H7 (cell line): ENCODE measurements around the gene CAVIN2. TPM values are rescaled to one million over a fixed set of nuclear protein-coding genes. Genes with fewer than 3 reads are reported as not detected.
"Not testable (repeated sequence)": the region's sequence is repeated elsewhere in the genome, so short reads cannot be mapped to it uniquely, and the experiment has no call there.

Experiments
- DNase-seq: peaks from one replicate; pipeline ENCODE4 v3.0.0; 2012
- H3K27me3 ChIP-seq: 2 replicates; pipeline ENCODE4 v1.6.0; 2011; ENCODE audit warnings: mild to moderate bottlenecking, low read length; ENCODE audit not compliant: control insufficient read depth, insufficient read depth
- H3K36me3 ChIP-seq: replicated peaks from 2 replicates; pipeline ENCODE4 v1.5.1; 2011; ENCODE audit warnings: low read length; ENCODE audit not compliant: control insufficient read depth, insufficient read depth
- H3K4me3 ChIP-seq: 2 replicates; pipeline ENCODE4 v1.5.1; 2011; ENCODE audit warnings: low read depth, mild to moderate bottlenecking, control low read depth, low read length, moderate library complexity; ENCODE audit not compliant: insufficient read depth
- total RNA-seq: library from RNA; depleted of rRNA; stranded (reverse); fragments of >200 nt; shearing (Covaris generic); gene quantifications from 2 replicates; pipeline ENCODE4 v1.2.3, GENCODE V29; 2014

The CAVIN2 gene
- total RNA-seq, 1 experiment from 2014 or later: 0.03 TPM

DNA sequence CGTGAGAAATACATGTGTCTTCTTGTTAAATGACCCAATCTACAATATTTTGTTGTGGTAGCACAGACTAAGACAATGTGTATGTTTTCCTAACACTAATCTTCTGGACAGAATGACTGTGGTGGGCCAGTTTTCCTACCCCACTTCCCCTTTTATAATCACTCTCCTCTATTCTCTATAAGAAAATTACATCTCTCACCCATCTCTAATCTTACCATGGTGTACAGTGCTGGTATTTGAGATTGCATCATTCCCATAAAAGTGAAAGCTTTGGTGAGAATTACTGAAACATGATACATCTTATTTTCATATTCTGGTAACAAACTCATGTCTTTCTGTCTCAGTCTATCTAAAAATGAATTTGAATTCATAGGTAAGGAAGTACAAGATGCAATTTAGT, 40.5 kb downstream of the CAVIN2 start:
- no peaks in the 10 kb centered on the region for H3K36me3 ChIP-seq
- H3K27me3 ChIP-seq: no peaks in the 10 kb centered on the region
- DNase-seq: no peak
- H3K4me3 ChIP-seq: no peak overlapping the region

DNA sequence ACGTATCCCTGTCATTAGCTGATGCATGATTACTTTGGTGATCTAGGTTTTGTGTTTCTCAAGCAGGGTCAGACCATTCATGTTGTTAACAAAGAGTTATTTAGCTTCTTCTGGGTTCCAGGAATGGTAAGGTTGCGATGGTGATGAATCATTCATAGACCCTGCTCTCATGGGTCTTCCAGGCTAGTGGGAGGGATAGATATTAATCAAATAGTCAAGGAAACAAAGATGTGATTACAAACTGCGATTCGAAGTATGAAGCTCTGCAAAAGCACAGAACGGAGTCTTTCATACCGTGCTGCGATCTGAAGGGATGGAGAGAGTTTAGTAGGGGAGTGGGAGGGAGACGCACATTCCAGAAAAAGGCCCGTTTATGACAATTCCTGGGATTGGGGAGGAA, 42.1 kb downstream of the CAVIN2 start:
- DNase-seq: no peak
- H3K4me3 ChIP-seq: no peak overlapping the region

DNA sequence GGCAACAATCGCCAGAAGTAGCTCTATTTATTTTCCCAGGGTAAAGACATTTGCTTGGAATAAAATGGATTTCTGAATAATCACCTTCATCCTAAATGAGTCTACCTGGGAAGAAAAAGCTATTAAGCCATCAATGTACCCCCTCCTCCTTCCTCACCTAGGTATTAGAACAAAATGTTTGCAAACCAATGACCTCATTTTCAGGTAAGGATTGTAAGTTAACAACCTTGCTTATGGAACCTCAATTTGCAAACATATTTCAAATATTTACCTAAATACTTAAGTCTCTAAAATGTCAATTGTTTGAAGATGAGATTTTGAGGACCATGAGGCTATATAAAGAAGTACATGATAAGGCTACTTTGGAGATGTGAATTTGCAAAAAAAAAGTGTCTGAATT, 43.9 kb downstream of the CAVIN2 start:
- DNase-seq: no peak
- no peaks in the 10 kb centered on the region for H3K36me3 ChIP-seq
- H3K27me3 ChIP-seq: no peaks in the 10 kb centered on the region
- no peak overlapping the region for H3K4me3 ChIP-seq

More for the DNA sequence above, 42.1 kb downstream of the CAVIN2 start:
- no peaks in the 10 kb centered on the region for H3K27me3 ChIP-seq
- H3K36me3 ChIP-seq: no peaks in the 10 kb centered on the region

DNA sequence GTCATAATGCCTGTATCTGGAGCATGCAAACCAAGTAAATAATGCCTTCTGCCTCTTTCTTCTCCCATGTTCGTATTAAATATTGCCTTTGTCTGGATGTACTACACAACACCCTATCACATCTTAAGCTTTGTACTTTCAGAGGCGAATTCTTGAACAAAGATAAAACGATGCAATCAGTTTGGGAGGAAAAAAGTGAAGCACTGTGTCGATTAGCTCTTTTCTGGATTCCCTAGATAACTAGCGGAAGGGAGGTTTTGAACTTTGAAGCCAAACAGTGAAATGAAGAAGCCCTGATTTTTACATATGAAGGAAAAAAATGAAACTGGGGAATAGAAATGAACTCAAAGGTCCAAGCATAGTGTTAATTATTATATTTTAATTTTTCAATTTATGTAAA, 44.7 kb downstream of the CAVIN2 start:
- Histone ChIP-seq H3K4me3 (no peak overlapping the region), H3K27me3 (no peaks in the 10 kb centered on the region), H3K36me3 (no peaks in the 10 kb centered on the region)
- DNase-seq: no peak

DNA sequence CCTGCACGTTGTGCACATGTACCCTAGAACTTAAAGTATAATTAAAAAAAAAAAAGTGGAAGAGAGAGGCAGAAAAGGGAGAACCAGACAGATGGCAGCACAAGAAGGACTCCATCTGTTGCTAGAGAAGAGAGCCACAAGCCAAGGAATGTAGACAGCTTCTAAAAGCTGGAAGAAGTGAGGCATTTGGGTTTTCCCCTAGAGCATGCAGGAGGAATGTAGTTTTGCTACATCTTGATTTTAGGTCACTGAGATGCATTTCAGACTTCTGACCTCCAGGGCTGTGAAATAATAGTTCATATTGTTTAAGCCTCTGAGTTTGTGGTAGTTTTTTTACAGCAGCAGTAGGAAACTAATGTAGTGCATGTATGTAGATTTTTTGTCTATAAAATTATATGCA, 46.0 kb downstream of the CAVIN2 start:
- H3K36me3 ChIP-seq: no peaks in the 10 kb centered on the region
- DNase-seq: no peak
- H3K4me3 ChIP-seq: no peak overlapping the region
- no peaks in the 10 kb centered on the region for H3K27me3 ChIP-seq

DNA sequence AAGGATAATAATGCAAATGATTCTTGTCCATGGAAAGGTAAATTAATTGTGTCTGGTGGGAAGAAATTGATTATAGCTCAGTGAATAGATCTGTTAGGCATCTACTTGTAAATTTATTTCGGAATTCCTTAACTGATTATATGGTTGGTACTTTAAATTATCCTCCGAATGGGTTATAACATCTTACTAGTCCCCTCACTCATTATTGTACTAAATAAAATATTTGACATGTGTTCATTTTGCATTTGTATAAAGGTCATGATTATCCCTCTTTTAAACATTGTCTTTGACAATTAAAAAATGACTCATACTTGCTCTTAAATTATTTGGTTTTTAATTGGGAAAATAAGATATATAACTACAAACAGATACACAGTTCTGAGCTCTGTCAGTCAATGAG, 47.4 kb downstream of the CAVIN2 start:
- no peak for DNase-seq
- Histone ChIP-seq H3K27me3 (no peaks in the 10 kb centered on the region), H3K4me3 (no peak overlapping the region), H3K36me3 (no peaks in the 10 kb centered on the region)

DNA sequence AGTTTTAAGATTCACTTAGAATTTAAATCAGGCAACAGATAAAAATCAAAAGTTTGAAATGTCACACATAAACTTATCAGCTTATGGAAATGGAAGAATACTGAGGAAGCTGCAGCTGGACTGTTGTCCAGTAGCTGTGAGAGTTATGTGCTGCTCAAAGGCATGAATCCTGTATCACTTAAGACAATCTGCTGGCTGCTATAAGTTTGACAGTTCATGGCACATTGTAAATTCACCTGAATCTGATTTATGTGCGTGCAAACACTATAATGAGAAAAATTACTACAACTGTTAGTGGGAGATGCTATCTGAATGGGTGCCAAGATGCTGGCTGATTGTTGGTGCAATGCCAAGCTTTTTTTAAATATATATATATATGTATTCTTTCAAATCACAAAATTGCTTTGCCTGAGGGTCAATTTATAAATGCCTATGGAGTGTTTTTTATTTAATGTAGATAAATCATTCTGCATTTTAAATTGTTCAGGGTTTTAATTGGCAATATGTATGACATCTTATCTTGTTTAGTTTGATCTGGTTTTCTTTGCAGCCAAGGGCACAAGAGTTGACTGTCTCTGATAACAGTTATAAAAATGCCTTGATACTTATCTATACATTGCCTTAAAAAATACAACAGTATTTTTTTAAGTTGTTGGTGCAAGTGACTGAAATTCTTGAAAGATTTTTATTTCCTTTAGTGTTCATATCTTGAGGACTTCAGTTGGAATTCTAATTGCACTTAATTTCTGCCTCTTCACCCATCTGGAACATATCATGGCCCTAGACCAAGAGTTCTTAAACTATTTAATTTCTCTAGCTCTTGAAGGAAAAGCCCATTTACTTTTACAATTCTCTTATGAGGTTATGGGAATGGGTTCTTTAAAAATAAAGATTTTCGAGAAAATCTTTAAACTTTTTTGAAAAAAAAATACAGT, 48.7 kb downstream of the CAVIN2 start:
- Histone ChIP-seq H3K36me3 (no peaks in the 10 kb centered on the region), H3K4me3 (no peak overlapping the region), H3K27me3 (no peaks in the 10 kb centered on the region)
- DNase-seq: no peak

DNA sequence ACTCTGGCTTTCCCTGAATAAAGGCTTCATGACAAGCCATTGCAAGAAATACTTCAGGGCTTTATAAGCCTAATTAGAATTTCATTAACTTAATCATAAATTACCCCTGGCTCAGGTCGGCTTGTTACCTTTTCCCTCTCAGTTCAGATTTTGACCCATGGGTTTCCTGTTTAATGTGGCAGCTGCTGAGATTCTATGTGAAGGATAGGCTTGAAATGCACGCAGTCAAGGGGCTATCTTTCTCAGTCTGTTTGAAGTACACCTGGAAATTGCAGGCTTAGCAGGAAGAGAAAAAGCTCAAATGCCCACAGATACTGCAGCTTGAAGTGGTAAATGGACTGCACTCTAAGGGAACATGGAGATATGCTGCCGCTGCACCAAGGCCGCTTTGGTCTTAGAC, 49.4 kb downstream of the CAVIN2 start:
- no peaks in the 10 kb centered on the region for H3K27me3 ChIP-seq
- no peaks in the 10 kb centered on the region for H3K36me3 ChIP-seq
- no peak overlapping the region for H3K4me3 ChIP-seq
- no peak for DNase-seq

DNA sequence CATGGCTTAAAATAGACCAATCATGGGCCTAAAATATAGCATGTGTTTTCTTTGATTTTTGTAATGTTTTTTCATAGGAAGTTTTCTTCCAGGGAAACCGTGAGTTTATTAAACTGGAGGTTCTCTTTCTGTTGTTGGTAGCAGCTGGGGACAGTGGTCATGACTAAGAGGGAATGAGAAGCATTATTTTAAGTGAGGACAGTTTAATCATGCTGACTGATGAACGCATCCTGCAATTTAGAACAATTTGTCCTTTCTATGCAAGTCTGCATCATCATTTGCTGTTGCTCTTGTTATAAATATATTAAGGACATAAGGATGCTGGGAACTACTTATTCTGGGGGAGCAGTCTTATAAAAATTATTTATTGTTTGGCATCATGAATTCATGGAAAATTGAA, 51.2 kb downstream of the CAVIN2 start:
- Histone ChIP-seq H3K27me3 (no peaks in the 10 kb centered on the region), H3K36me3 (no peaks in the 10 kb centered on the region), H3K4me3 (no peak overlapping the region)
- DNase-seq: no peak

DNA sequence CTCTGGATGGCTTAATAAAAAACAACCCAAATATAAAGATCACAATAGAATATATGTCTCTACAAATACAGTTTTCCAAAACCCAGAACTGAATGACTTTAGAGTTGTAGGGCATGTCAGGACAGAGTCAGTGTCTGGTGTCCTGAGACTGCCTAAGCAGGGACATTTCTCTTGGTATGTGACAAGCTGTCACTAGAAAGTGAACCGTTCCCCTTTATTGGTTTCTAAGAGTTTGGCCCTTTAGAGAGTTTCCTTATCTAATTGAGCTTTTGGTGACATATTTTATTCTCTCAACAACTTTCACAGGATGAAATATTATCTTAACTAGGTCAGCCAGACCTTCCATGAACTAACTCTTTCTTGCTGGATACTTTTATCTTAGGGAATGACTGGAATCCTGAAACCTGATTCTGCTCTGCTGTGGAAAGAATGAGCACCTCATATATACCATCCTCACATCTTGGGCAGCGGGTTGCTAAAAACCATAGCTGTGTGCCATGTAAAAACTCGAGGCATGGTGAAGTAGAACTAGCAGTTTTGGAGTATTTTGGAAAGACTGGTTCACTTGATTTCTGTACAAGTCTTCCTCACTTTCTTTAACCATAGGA, 54.8 kb downstream of the CAVIN2 start:
- no peaks in the 10 kb centered on the region for H3K27me3 ChIP-seq
- no peak for DNase-seq
- H3K4me3 ChIP-seq: no peak overlapping the region
- no peaks in the 10 kb centered on the region for H3K36me3 ChIP-seq

DNA sequence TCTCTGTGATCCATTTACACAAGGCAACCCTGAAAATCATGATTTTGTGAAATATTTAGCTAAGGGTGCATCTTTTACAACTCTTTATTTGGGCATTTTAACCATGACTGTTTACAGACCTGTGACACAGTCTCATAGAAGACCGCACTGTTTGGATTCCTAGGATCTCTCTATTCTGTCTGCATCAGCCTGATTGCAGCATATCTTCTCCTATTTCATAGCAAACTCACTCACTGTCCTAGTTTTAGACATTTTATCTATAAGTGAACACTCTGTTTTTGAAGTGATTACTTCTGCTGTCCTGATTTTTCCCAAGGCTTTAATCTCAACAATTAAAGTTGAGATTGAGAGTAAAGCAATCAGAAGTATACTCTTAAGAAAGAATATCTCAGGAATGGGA, 56.2 kb downstream of the CAVIN2 start:
- no peaks in the 10 kb centered on the region for H3K36me3 ChIP-seq
- no peak for DNase-seq
- no peak overlapping the region for H3K4me3 ChIP-seq

DNA sequence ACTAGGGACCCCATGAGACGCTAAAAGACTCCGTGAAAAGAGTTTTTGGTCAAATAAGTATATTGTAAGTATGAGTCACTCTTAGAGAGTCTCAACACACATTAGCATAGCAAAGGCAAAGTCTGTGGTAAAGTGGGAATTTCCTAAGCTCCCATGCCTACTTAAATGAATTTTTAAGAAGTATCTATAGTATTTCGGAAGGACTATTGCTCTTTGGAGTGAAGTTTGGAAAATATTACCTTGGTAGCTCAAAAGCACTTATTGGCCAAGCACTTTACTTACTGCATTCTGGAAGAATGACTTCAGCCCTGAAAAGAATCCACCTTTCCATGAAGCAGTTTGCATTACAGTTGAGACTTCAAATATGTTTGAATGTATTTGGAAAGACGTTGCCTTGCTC, 57.1 kb downstream of the CAVIN2 start:
- no peaks in the 10 kb centered on the region for H3K36me3 ChIP-seq
- no peaks in the 10 kb centered on the region for H3K27me3 ChIP-seq
- no peak for DNase-seq
- no peak overlapping the region for H3K4me3 ChIP-seq

More for the DNA sequence above, 56.2 kb downstream of the CAVIN2 start:
- H3K27me3 ChIP-seq: no peaks in the 10 kb centered on the region

DNA sequence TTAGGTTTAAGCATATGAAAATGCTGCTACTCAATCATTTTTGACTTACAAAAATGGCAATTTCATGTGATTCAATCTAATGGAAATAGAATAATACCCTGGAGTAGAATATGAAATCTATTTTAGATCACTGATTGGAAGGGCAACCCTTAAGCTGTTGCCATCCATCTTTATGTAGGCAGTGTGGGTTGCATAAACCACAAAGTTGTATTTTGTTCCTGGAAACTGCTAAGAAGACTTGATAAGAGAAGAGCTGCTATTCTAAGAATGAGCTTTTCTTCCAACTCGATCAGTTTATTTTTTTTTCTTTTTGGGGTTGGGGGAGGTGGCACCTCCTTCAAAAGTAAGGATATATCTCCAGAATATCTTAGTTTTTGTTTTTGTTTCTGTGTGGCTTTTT, 60.2 kb downstream of the CAVIN2 start:
- Histone ChIP-seq H3K36me3 (no peaks in the 10 kb centered on the region), H3K4me3 (no peak overlapping the region), H3K27me3 (no peaks in the 10 kb centered on the region)
- no peak for DNase-seq

DNA sequence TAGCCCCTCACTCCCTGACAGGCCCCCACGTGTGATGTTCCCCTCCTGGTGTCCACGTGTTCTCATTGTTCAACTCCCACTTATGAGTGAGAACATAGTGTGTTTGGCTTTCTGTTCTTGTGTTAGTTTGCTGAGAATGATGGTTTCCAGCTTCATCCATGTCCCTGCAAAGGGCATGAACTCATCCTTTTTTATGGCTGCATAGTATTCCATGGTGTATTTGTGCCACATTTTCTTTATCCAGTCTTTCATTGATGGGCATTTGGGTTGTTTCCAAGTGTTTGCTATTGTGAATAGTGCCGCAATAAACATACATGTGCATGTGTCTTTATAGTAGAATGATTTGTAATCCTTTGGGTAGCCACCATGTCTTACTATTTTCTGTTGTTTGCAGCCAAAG, 61.2 kb downstream of the CAVIN2 start:
- DNase-seq, H3K4me3 ChIP-seq, H3K27me3 ChIP-seq, H3K36me3 ChIP-seq: not testable (repeated sequence)
